ENCODE data around the gene MYL2.

MYL2 gene

DNA sequence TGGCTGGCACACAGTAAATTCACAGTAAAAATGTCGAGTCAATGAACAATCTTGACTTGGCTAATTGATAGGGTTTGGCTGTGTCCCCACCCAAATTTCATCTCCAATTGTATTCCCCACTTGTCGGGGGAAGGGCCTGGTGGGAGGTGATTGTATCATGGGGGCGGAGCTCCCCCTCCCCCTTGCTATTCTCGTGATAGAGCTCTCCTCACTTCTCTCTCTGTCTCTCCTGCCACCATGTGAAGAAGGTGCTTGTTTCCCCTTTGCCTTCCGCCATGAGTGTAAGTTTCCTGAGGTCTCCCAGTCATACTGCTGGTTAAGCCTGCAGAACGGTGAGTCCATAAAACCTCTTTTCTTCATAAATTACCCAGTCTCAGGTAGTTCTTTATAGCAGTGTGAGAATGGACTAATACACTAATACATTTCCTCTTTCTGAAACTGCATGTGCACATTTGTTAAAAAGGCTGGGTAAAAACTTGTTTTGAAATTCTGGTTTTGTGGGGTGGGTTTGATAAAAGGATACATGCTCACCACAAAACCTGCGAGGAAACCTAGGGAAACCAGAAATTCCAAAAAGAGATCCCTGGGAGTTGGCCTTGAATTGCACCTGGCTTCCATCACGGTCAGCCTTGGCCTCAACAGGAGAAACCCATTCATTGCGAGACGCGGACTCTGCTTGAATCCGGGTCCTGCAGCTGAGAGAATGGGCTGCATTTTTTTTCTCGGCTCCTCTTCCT lies 16.2 kb upstream of the MYL2 start:
- Histone ChIP-seq H3K4me1 (ENCODE audit: insufficient read depth, low read length) (no peaks in the 10 kb centered on the region), H3K4me3 (ENCODE audit: low read length) (no peak overlapping the region), H2AFZ (ENCODE audit: low read depth, low read length) (no peak overlapping the region), H3K27me3 (ENCODE audit: insufficient read depth, low read length) (peaks cover 3% of the 10 kb centered on the region), H3K9me3 (ENCODE audit: low read length) (no peaks in the 10 kb centered on the region), H3K36me3 (ENCODE audit: insufficient read depth, low read length) (no peaks in the 10 kb centered on the region)

DNA sequence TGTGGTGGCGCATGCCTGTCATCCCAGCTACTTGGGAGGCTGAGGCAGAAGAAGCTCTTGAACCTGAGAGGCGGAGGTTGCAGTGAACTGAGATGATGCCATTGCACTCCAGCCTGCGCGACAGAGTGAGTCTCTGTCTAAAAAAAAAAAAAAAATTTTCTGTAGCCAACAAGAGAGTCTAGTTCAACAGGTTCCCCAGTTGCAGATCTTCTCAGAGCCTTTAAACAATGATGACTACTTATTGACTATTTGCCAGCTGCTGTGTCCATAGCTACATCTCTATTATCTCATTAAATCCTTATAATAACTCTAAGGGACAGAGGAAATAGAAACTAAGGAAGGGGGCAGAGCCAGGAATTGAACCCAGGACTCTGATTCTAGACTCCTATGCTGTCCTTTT lies 15.2 kb upstream of the MYL2 start:
- Histone ChIP-seq H2AFZ (ENCODE audit: low read depth, low read length) (no peak overlapping the region), H3K36me3 (ENCODE audit: insufficient read depth, low read length) (no peaks in the 10 kb centered on the region), H3K9me3 (ENCODE audit: low read length) (no peaks in the 10 kb centered on the region), H3K4me3 (ENCODE audit: low read length) (no peak overlapping the region), H3K27me3 (ENCODE audit: insufficient read depth, low read length) (peaks cover 3% of the 10 kb centered on the region), H3K4me1 (ENCODE audit: insufficient read depth, low read length) (no peaks in the 10 kb centered on the region)

GRCh38 chr12:110934093-110934852 lies 13.9 kb upstream of the MYL2 start:
- Histone ChIP-seq H3K4me1 (ENCODE audit: insufficient read depth, low read length) (no peaks in the 10 kb centered on the region), H2AFZ (ENCODE audit: low read depth, low read length) (no peak overlapping the region), H3K4me3 (ENCODE audit: low read length) (no peak overlapping the region), H3K36me3 (ENCODE audit: insufficient read depth, low read length) (no peaks in the 10 kb centered on the region), H3K27me3 (ENCODE audit: insufficient read depth, low read length) (peaks cover 3% of the 10 kb centered on the region), H3K9me3 (ENCODE audit: low read length) (no peaks in the 10 kb centered on the region)

GRCh38 chr12:110933326-110933974 lies 13.1 kb upstream of the MYL2 start:
- Histone ChIP-seq H3K4me1 (ENCODE audit: insufficient read depth, low read length) (no peaks in the 10 kb centered on the region), H3K4me3 (ENCODE audit: low read length) (no peak overlapping the region), H3K36me3 (ENCODE audit: insufficient read depth, low read length) (no peaks in the 10 kb centered on the region), H3K27me3 (ENCODE audit: insufficient read depth, low read length) (peaks cover 3% of the 10 kb centered on the region), H3K9me3 (ENCODE audit: low read length) (no peaks in the 10 kb centered on the region), H2AFZ (ENCODE audit: low read depth, low read length) (no peak overlapping the region)

- Histone ChIP-seq H3K36me3 (ENCODE audit: insufficient read depth, low read length) (no peaks in the 10 kb centered on the region), H2AFZ (ENCODE audit: low read depth, low read length) (no peak overlapping the region), H3K9me3 (ENCODE audit: low read length) (no peaks in the 10 kb centered on the region), H3K27me3 (ENCODE audit: insufficient read depth, low read length) (peaks cover 3% of the 10 kb centered on the region), H3K4me3 (ENCODE audit: low read length) (no peak overlapping the region), H3K4me1 (ENCODE audit: insufficient read depth, low read length) (no peaks in the 10 kb centered on the region)
Observed at GRCh38 chr12:110932046-110932445, 11.7 kb upstream of the MYL2 start.

- no peak overlapping the region for H2AFZ ChIP-seq (ENCODE audit: low read depth, low read length)
- no peaks in the 10 kb centered on the region for H3K36me3 ChIP-seq (ENCODE audit: insufficient read depth, low read length)
- H3K9me3 ChIP-seq (ENCODE audit: low read length), result no peaks in the 10 kb centered on the region
- H3K4me3 ChIP-seq (ENCODE audit: low read length), result no peak overlapping the region
- H3K4me1 ChIP-seq (ENCODE audit: insufficient read depth, low read length), result no peaks in the 10 kb centered on the region
- H3K27me3 ChIP-seq (ENCODE audit: insufficient read depth, low read length), result peaks cover under 1% of the 10 kb centered on the region
Observed at GRCh38 chr12:110931315-110931728, 10.9 kb upstream of the MYL2 start.

- Histone ChIP-seq H3K9me3 (ENCODE audit: low read length) (no peaks in the 10 kb centered on the region), H3K36me3 (ENCODE audit: insufficient read depth, low read length) (no peaks in the 10 kb centered on the region), H2AFZ (ENCODE audit: low read depth, low read length) (no peak overlapping the region), H3K4me1 (ENCODE audit: insufficient read depth, low read length) (no peaks in the 10 kb centered on the region), H3K27me3 (ENCODE audit: insufficient read depth, low read length) (no peaks in the 10 kb centered on the region), H3K4me3 (ENCODE audit: low read length) (no peak overlapping the region)
Observed at GRCh38 chr12:110930348-110931314, 10.3 kb upstream of the MYL2 start.

- H3K4me3 ChIP-seq (ENCODE audit: low read length), result no peak overlapping the region
Observed at GRCh38 chr12:110929818-110930217, 9.4 kb upstream of the MYL2 start.

DNA sequence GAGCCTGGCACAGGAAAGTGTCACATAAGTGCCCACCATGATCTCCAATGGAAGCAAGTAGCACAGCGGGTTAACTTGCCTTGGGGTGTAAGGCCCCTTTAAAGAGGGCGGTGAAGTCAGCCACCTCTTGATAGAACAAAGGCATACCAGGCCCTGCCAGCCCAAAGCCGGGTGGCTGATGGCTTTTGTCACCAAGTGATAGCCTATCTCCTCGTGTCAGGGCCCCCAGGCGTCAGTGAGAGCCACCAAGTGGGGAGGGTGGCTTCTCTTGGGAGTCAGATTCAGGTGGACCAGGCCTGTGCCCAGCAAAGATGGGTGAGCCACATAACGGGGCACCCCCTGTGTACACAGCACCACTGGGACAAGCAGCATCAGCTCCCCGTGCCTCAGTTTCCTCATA lies 8.3 kb upstream of the MYL2 start:
- no peak overlapping the region for H3K4me3 ChIP-seq (ENCODE audit: low read length)
- H3K4me1 ChIP-seq (ENCODE audit: insufficient read depth, low read length), result no peaks in the 10 kb centered on the region
- no peak overlapping the region for H2AFZ ChIP-seq (ENCODE audit: low read depth, low read length)
- no peaks in the 10 kb centered on the region for H3K27me3 ChIP-seq (ENCODE audit: insufficient read depth, low read length)
- H3K9me3 ChIP-seq (ENCODE audit: low read length), result no peaks in the 10 kb centered on the region
- H3K36me3 ChIP-seq (ENCODE audit: insufficient read depth, low read length), result no peaks in the 10 kb centered on the region

More at GRCh38 chr12:110929818-110930217, 9.4 kb upstream of the MYL2 start:
- no peaks in the 10 kb centered on the region for H3K4me1 ChIP-seq (ENCODE audit: insufficient read depth, low read length)
- H3K27me3 ChIP-seq (ENCODE audit: insufficient read depth, low read length), result no peaks in the 10 kb centered on the region
- no peak overlapping the region for H2AFZ ChIP-seq (ENCODE audit: low read depth, low read length)
- H3K9me3 ChIP-seq (ENCODE audit: low read length), result no peaks in the 10 kb centered on the region
- no peaks in the 10 kb centered on the region for H3K36me3 ChIP-seq (ENCODE audit: insufficient read depth, low read length)

DNA sequence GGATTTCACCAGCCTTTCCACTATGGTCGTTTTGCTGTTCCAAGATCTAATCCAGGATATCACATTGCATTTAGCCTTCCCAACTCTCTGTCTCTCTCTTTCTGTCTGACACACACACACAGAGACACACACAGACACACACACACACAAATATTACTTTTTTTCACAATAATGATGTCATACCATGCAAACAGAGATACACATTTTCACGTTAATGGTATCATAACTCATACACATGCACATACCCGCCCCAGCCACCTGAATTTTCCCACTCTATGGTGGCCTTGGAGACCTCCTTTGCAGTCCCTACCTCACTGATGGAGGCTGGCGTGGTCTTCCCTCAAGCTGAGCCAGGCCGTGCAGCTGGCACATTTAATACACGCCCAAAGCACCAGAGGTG lies 7.2 kb upstream of the MYL2 start:
- H3K27me3 ChIP-seq (ENCODE audit: insufficient read depth, low read length), result no peaks in the 10 kb centered on the region
- H3K9me3 ChIP-seq (ENCODE audit: low read length), result no peaks in the 10 kb centered on the region
- H3K36me3 ChIP-seq (ENCODE audit: insufficient read depth, low read length), result no peaks in the 10 kb centered on the region
- H2AFZ ChIP-seq (ENCODE audit: low read depth, low read length), result no peak overlapping the region
- H3K4me3 ChIP-seq (ENCODE audit: low read length), result no peak overlapping the region
- no peaks in the 10 kb centered on the region for H3K4me1 ChIP-seq (ENCODE audit: insufficient read depth, low read length)

DNA sequence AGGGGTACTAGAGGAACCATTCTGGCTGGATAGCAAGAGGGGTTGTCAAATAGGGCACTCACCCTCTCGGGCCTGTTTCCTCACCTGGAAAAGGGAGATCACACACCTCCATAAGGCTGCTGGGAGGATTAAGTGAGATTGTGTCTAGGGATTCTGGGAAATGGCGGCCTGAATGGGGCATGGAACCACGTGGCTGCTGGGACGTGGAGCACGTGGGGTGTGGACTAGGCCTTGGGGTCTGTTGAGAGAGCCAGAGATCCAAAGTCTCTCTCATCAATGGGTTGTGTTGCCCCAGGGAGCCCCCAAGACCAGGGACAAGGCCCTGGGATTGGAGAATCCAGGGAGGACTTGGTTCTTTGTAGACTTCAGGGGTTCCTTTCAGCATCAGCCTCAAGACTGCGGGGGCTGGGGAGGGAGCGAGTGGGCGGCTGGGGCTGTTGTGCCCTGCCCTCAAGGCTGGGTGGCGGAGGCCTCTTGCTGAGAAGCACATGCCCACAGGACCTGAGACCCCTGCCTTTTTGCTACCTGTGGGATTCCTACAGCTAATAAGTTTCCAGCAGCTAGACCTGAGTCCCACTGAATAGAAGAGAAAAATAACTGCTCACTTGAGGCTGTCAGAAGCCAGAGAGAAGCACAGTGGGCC lies 3.4 kb upstream of the MYL2 start:
- no peaks in the 10 kb centered on the region for H3K36me3 ChIP-seq (ENCODE audit: insufficient read depth, low read length)
- no peak overlapping the region for H2AFZ ChIP-seq (ENCODE audit: low read depth, low read length)
- H3K4me1 ChIP-seq (ENCODE audit: insufficient read depth, low read length), result no peaks in the 10 kb centered on the region
- H3K4me3 ChIP-seq (ENCODE audit: low read length), result no peak overlapping the region
- no peaks in the 10 kb centered on the region for H3K9me3 ChIP-seq (ENCODE audit: low read length)
- no peaks in the 10 kb centered on the region for H3K27me3 ChIP-seq (ENCODE audit: insufficient read depth, low read length)

DNA sequence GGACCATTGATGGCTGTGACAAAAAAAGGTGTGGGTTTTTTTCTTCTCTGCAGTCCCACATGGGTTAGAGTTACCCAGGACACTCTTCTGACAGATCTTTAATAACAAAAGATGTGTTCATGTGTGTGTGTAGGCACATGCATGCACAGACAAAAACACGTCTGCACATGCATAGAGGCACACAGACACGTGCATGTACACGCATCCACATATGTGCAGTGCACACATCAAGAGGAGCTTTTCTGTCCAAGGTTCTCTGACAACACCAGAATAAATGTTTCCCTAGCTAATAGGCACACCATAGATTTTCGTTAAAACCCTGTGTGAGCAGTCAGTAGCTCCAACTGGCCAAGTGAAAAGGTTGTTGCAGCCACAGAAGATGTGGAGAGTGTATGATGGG lies 2.8 kb upstream of the MYL2 start:
- H2AFZ ChIP-seq (ENCODE audit: low read depth, low read length), result no peak overlapping the region
- H3K4me3 ChIP-seq (ENCODE audit: low read length), result no peak overlapping the region
- no peaks in the 10 kb centered on the region for H3K27me3 ChIP-seq (ENCODE audit: insufficient read depth, low read length)
- H3K4me1 ChIP-seq (ENCODE audit: insufficient read depth, low read length), result no peaks in the 10 kb centered on the region
- no peaks in the 10 kb centered on the region for H3K9me3 ChIP-seq (ENCODE audit: low read length)
- no peaks in the 10 kb centered on the region for H3K36me3 ChIP-seq (ENCODE audit: insufficient read depth, low read length)
